NOMO-1 (cell line): Measurements from ENCODE around the gene IFT122.
A peak's percentile ranks its signal among the peaks of the same experiment; 100 is the strongest.

Experiments
- DNase-seq, 2 experiments: peaks; one replicate each; lab custom pipeline; 2025; ENCODE audit not compliant: unreplicated experiment in 2 of 2; lab: John Stamatoyannopoulos, UW

The IFT122 gene

GRCh38 chr3:129433565-129433964 lies 6.5 kb upstream of the IFT122 start:
- no peak for DNase-seq

- DNase-seq = no peak
These were observed 5.9 kb upstream of the IFT122 start for GRCh38 chr3:129434140-129434539.

- no peak for DNase-seq
These were observed 4.7 kb upstream of the IFT122 start for GRCh38 chr3:129435367-129435766.

GRCh38 chr3:129439226-129439816 lies 703 bp upstream of the IFT122 start:
- DNase-seq = peak; percentile 64 to 70

- peak in 1 of 2 experiments; percentile 52 for DNase-seq
These were observed 680 bp downstream of the IFT122 start for GRCh38 chr3:129440618-129441190.

GRCh38 chr3:129441215-129441614 lies 1.2 kb downstream of the IFT122 start:
- peak; percentile 25 to 58 for DNase-seq

- DNase-seq = no peak
These were observed 1.8 kb downstream of the IFT122 start for GRCh38 chr3:129441782-129442181.

- no peak for DNase-seq
These were observed 2.5 kb downstream of the IFT122 start for GRCh38 chr3:129442486-129442885.

- no peak for DNase-seq
These were observed 2.9 kb downstream of the IFT122 start for GRCh38 chr3:129442947-129443346.

GRCh38 chr3:129445471-129445870 lies 5.4 kb downstream of the IFT122 start:
- DNase-seq = no peak

- DNase-seq = no peak
These were observed 6.9 kb downstream of the IFT122 start for GRCh38 chr3:129446926-129447325.

GRCh38 chr3:129448186-129448895 lies 8.3 kb downstream of the IFT122 start:
- no peak for DNase-seq

GRCh38 chr3:129449279-129450115 lies 9.5 kb downstream of the IFT122 start:
- no peak for DNase-seq

- no peak for DNase-seq
These were observed 13.7 kb downstream of the IFT122 start for GRCh38 chr3:129453732-129454131.

- DNase-seq = no peak
These were observed 20.1 kb downstream of the IFT122 start for GRCh38 chr3:129460155-129460554.

GRCh38 chr3:129460572-129460971 lies 20.5 kb downstream of the IFT122 start:
- DNase-seq = no peak

- DNase-seq = no peak
These were observed 21.0 kb downstream of the IFT122 start for GRCh38 chr3:129461022-129461421.

GRCh38 chr3:129461461-129462146 lies 21.6 kb downstream of the IFT122 start:
- no peak for DNase-seq

GRCh38 chr3:129462361-129462968 lies 22.4 kb downstream of the IFT122 start:
- DNase-seq = no peak

GRCh38 chr3:129463094-129463493 lies 23.1 kb downstream of the IFT122 start:
- no peak for DNase-seq
